Brain microvascular endothelial cell (primary cell): Measurements from ENCODE around the gene MATK.

Source experiments
- DNase-seq: peaks from one replicate; pipeline ENCODE4 v3.0.0-alpha.2; 2020
- H3K27ac ChIP-seq: fragments of 250-450 bp; sonication (Bioruptor Pico); 2 replicates; pipeline ENCODE4 v1.5.1; 2020; ENCODE audit warnings: mild to moderate bottlenecking, moderate library complexity
- H3K27me3 ChIP-seq: fragments of 250-450 bp; sonication (Bioruptor Pico); replicated peaks from 2 replicates; pipeline ENCODE4 v1.5.1; 2020; ENCODE audit warnings: mild to moderate bottlenecking
- H3K36me3 ChIP-seq: fragments of 250-450 bp; sonication (Bioruptor Pico); replicated peaks from 2 replicates; pipeline ENCODE4 v1.5.1; 2020; ENCODE audit warnings: mild to moderate bottlenecking
- H3K4me3 ChIP-seq: 2 replicates; pipeline ENCODE4 v1.5.1; 2011; ENCODE audit warnings: low read depth, mild to moderate bottlenecking, control low read depth, low read length, moderate library complexity
- CTCF ChIP-seq: IDR thresholded peaks from 2 replicates; pipeline ENCODE4 v1.5.1; 2011; ENCODE audit warnings: low read depth, mild to moderate bottlenecking, moderate library complexity, low read length, control low read depth, inconsistent platforms; ENCODE audit errors: missing control alignments
- in situ Hi-C: cut with HindIII; loops from 2 replicates; pipeline ENCODE4 v1.10.0; 2017; ENCODE audit warnings: low sequenced_read_pairs, low pct_ligation_motif_present

Gene MATK

DNA sequence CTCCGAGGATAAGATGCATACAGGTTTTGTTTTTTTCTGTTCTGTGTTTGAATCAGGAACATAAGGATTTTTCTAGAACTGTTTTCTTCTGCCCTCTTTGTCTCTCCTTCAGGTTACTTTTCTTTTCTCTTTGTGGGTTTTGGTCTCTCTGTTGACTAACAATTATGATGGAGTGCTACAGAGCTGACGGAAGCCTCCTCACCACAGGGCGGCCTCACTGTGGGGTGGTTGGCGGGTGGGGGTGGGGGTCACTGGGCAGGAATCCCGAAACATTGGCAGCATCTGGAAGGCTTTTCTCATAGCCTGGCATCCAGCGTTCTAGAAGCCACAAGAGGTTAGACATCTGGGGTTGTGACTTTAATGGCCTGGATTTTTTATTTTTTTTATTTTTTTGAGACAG is 12.0 kb upstream of the MATK start:
- no peak for DNase-seq

GRCh38 chr19:3796358-3796757 is 10.2 kb upstream of the MATK start:
- no peak overlapping the region for H3K27ac ChIP-seq
- H3K4me3 ChIP-seq = no peak overlapping the region
- in situ Hi-C loops = no loop called here
- H3K36me3 ChIP-seq = no peaks in the 10 kb centered on the region
- DNase-seq = no peak
- TF ChIP-seq CTCF = no peak
- H3K27me3 ChIP-seq = peaks cover 10% of the 10 kb centered on the region

More for the DNA sequence above, 12.0 kb upstream of the MATK start:
- in situ Hi-C loops = no loop called here
- no peak overlapping the region for H3K4me3 ChIP-seq
- no peak overlapping the region for H3K27ac ChIP-seq
- H3K36me3 ChIP-seq = no peaks in the 10 kb centered on the region
- no peak for TF ChIP-seq CTCF
- peaks cover 23% of the 10 kb centered on the region for H3K27me3 ChIP-seq

- Histone ChIP-seq H3K4me3 (no peak overlapping the region), H3K27me3 (no peaks in the 10 kb centered on the region), H3K36me3 (no peaks in the 10 kb centered on the region), H3K27ac (no peak overlapping the region)
- TF ChIP-seq CTCF = no peak
- in situ Hi-C loops = no loop called here
- DNase-seq = no peak
These were observed 7.6 kb upstream of the MATK start for GRCh38 chr19:3793799-3794198.

GRCh38 chr19:3792114-3792513 is 5.9 kb upstream of the MATK start:
- H3K27ac ChIP-seq = no peak overlapping the region
- no peak for TF ChIP-seq CTCF
- H3K36me3 ChIP-seq = no peaks in the 10 kb centered on the region
- H3K4me3 ChIP-seq = no peak overlapping the region
- in situ Hi-C loops = no loop called here
- H3K27me3 ChIP-seq = no peaks in the 10 kb centered on the region
- no peak for DNase-seq

GRCh38 chr19:3790941-3791340 is 4.8 kb upstream of the MATK start:
- no peak for DNase-seq
- in situ Hi-C loops = no loop called here
- Histone ChIP-seq H3K27ac (no peak overlapping the region), H3K4me3 (no peak overlapping the region), H3K27me3 (peaks cover 2% of the 10 kb centered on the region), H3K36me3 (no peaks in the 10 kb centered on the region)
- TF ChIP-seq CTCF = no peak

GRCh38 chr19:3790209-3790734 is 4.1 kb upstream of the MATK start:
- Histone ChIP-seq H3K4me3 (no peak overlapping the region), H3K27ac (no peak overlapping the region), H3K27me3 (peaks cover 8% of the 10 kb centered on the region), H3K36me3 (no peaks in the 10 kb centered on the region)
- in situ Hi-C loops = no loop called here
- TF ChIP-seq CTCF = no peak
- no peak for DNase-seq
